Measurements from ENCODE around the gene CEP112.

- TF ChIP-seq CTCF (IDR thresholded peaks at IDR 0.05; ENCODE audit: poor library complexity, severe bottlenecking) (no peak), RAD21 (conservative IDR thresholded peaks at IDR 0.05) (no peak)
These were observed 327.5 kb downstream of the CEP112 start for GRCh38 chr17:65864394-65864793.

All from neural cell (in vitro differentiated cells).